ENCODE measurements around the gene WIF1. TPM values are rescaled to one million over a fixed set of nuclear protein-coding genes. Genes with fewer than 3 reads are reported as not detected.

WIF1 gene
- total and polyA plus RNA-seq, 2 of the 4 experiments (the other 2 are of a cell fraction): not detected

DNA sequence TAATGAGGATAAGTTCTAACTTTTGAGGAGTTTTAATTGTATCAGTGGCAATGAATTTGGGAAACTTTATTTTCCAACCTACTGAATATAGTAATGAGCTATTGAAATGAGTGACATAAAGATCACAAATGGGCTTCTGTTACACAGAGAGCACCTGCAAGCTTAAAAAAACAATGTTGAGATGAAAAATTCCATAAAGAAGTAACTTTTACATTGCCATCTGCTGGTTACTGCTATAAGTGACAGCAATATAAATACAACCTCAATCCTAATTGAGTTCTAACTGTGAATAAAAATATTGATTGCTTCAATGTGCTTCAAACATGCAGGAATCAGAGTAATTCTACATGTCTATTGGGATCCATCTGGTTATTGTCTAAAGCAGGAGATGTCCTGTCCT is 14.2 kb downstream of the WIF1 start:
- H3K14ac ChIP-seq (replicated peaks; ENCODE audit: low read depth, low read length): no peak overlapping the region
- no peaks in the 10 kb centered on the region for H4K20me1 ChIP-seq (ENCODE audit: insufficient read depth, low read length)
- dilution Hi-C loops (cut with HindIII; ENCODE audit: low sequenced_read_pairs, unreplicated experiment): no loop called here
- H3K4ac ChIP-seq (ENCODE audit: low read depth, low read length): no peak overlapping the region
- H4K5ac ChIP-seq (ENCODE audit: low read depth, low read length): no peak overlapping the region
- H3K4me2 ChIP-seq (ENCODE audit: low read depth, low read length): no peak overlapping the region
- ChIA-PET CTCF (interaction anchor here (0.9 to 1.5 kb wide), 3 partner anchors 8 to 219 kb away, joined by 3 to 5 read pairs (median 5); no protein-coding TSS in a partner anchor), POLR2A (ENCODE audit: unreplicated experiment) (no interaction called here)
- intact Hi-C loops (cut with micrococcal nuclease): loop anchor here (1.0 kb wide), 1 partner anchor 216 kb away; no protein-coding TSS in a partner anchor
- H2AK5ac ChIP-seq (ENCODE audit: low read depth, low read length): no peak overlapping the region
- H3K36me3 ChIP-seq (ENCODE audit: control insufficient read depth, insufficient read depth, low read length): no peaks in the 10 kb centered on the region
- no peak overlapping the region for H4K91ac ChIP-seq (ENCODE audit: insufficient read depth, low read depth, low read length)
- no TSS peak for BruUV-seq (replicated peaks)
- no peak overlapping the region for H3K9ac ChIP-seq (ENCODE audit: low read depth, low read length)
- H2AFZ ChIP-seq (replicated peaks; ENCODE audit: low read length, poor library complexity): no peak overlapping the region
- no peak for ATAC-seq (ENCODE audit: low read depth)
- H3K4me1 ChIP-seq (ENCODE audit: control insufficient read depth, insufficient read depth, low read length): no peaks in the 10 kb centered on the region
- H3K79me1 ChIP-seq (ENCODE audit: low read depth in 1 of 2, low read length in 2 of 2): no peaks in the 10 kb centered on the region
- H3K18ac ChIP-seq (ENCODE audit: low read depth, low read length): no peak overlapping the region
- no peaks in the 10 kb centered on the region for H3K9me3 ChIP-seq (ENCODE audit: control insufficient read depth, insufficient read depth, low read length)
- no peaks in the 10 kb centered on the region for H3K9me1 ChIP-seq (ENCODE audit: insufficient read depth, low read length)
- TF ChIP-seq SMC3 (IDR thresholded peaks at IDR 0.05; ENCODE audit: low read depth, low read length) (peak; percentile 28; the same call in 1 of the 2 replicates), NFE2L2 (IDR thresholded peaks at IDR 0.05; ENCODE audit: low read depth, low read length) (no peak), RAD21 (IDR thresholded peaks at IDR 0.05; ENCODE audit: low read length) (peak; percentile 28; the same call in 1 of the 2 replicates), CTCF (conservative IDR thresholded peaks at IDR 0.05; ENCODE audit: low read depth, low read length) (peak; percentile 40), MXI1 (IDR thresholded peaks at IDR 0.05; ENCODE audit: borderline replicate concordance, low read depth, low read length) (no peak)
- H2AK9ac ChIP-seq (replicated peaks; ENCODE audit: low read depth, low read length, poor library complexity): no peak overlapping the region
- no peak overlapping the region for H3K27ac ChIP-seq (ENCODE audit: insufficient read depth, low read length)
- H3K56ac ChIP-seq (ENCODE audit: extremely low read depth, insufficient read depth, low read length): no peak overlapping the region
- no peak overlapping the region for H4K8ac ChIP-seq (ENCODE audit: low read depth in 2 of 2, low read length in 2 of 2)
- H2BK15ac ChIP-seq (ENCODE audit: low read depth, low read length): no peak overlapping the region
- H2BK120ac ChIP-seq (ENCODE audit: low read depth, low read length): no peak overlapping the region
- peaks cover 20% of the 10 kb centered on the region for H3K27me3 ChIP-seq (ENCODE audit: control insufficient read depth, insufficient read depth, low read length)
- peak; percentile 3 for DNase-seq
- no peak overlapping the region for H3K23ac ChIP-seq (ENCODE audit: low read depth, low read length)
- no peak overlapping the region for H2BK5ac ChIP-seq (ENCODE audit: low read depth, low read length, poor library complexity, severe bottlenecking)
- H3K4me3 ChIP-seq (ENCODE audit: insufficient read depth, low read depth, low read length): no peak overlapping the region
- in situ Hi-C loops (cut with MboI; ENCODE audit: low sequenced_read_pairs): loop anchor here (10.0 kb wide), 1 partner anchor 212 kb away; no protein-coding TSS in a partner anchor
- no peak overlapping the region for H2BK20ac ChIP-seq (ENCODE audit: low read depth, low read length)

All from IMR-90 (cell line).